Measurements from ENCODE around the gene DLGAP3. TPM values are rescaled to one million over a fixed set of nuclear protein-coding genes. Genes with fewer than 3 reads are reported as not detected.

DLGAP3 gene
- total RNA-seq, 1 donor from 2014 or later, result 0.51 TPM

GRCh38 chr1:34929853-34930701, 627 bp upstream of the DLGAP3 start:
- no peak for DNase-seq (ENCODE audit: low spot score)

DNA sequence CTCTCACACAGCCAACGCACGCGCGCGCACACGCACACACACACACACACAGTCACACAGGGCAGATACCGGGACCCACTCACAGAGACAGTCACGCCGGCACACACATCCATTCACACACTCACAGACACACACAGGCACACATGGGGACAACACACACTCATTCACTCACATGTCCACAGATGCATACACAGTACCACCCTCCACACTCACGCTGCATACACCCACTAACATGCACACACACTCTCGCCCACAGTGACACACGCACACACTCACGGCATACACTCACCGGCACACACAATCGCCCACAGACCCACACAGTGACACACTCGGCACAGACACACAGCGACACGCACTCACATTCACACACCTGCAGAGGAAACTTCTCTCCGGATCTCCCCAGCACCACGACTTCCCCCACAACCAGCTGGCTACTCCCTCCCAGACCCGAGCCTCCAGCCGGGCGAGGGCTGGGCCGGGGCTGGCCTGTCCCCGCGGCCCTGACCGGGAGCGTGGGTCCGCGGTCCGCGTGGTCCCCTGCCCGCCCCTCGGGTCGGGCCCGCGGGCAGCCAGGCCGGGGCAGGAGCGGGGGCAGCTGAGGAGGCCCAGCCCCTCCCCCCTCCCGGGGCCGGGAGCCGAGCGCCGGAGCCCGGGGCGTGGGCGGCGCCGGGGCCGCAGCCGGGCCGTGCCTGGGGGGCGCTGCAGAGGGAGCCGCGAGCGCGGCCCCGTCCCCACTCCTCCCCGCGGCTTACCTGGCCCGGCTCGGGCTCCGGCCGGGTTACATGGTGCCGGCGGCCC, 552 bp downstream of the DLGAP3 start:
- no peak for DNase-seq (ENCODE audit: low spot score)

DNA sequence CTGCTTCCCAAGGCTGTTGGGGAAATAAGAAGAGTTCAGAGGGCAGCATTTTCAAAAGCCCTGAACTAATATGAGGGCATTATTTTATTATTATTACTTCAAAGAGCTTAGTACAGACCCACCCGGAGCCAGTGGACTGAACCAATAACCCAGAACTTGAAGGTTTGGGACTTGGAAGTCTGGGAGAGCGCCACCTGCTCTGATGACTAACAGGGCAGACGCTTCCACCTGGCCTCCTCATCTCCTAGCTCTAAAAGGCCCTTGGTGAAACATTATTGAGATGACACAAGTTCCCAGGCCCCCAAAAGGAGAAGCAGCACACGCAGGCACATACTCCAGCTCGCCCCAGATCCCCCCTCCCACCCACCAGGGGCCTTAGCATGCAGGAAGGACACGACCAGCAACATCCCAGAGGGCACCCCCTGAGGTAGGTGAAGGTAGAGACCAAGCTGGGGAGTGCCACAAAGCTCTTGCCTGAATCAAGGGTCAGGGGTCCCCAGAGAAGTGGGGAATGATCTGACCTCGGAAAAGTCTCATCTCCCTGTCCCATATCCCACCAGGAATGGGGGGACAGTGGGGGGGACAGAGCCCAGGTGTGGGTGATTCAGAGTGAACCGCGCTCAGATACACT, 1.3 kb downstream of the DLGAP3 start:
- DNase-seq (ENCODE audit: low spot score), result no peak

- DNase-seq (ENCODE audit: low spot score), result no peak
Measured at GRCh38 chr1:34927316-34927715, 2.1 kb downstream of the DLGAP3 start.

DNA sequence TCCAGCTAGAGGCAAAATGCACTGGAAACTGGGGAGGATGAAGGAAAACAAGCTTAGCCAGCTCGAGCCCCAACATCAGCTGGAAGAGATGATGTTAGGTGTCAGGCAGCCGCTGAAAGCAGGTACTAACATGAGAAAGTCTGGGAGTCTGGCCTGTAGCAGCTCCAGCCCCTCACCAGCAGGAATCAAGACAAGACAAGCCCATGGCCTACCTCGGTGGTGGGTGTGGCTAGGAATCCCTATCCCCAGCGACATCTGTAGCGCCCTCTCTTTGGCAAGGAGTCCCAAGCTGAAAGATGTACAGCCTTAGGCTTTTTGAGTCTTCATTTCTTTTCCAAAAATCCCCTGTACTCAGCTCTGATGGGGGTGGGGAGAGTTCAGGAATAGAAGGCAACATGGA, 2.6 kb downstream of the DLGAP3 start:
- no peak for DNase-seq (ENCODE audit: low spot score)

GRCh38 chr1:34926156-34926555, 3.3 kb downstream of the DLGAP3 start:
- DNase-seq (ENCODE audit: low spot score), result no peak

DNA sequence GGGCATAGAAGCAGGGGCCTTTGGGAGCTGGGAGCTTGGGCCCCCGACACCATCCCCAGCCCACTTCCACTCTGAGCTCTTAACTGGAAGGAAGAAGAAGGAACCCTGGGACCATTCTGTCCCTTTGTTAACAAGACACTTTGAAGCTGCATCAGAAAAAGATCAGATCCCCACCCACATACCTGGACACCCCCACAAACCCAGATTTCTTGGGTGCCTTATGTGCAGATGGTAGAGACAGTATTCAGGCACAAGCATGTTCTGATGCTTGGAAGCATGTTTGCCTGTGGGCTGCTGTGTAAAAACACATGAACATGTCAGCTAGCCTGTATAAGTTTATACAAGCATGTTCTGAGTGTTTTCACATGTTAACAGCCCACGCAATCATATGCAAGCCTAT, 3.7 kb downstream of the DLGAP3 start:
- no peak for DNase-seq (ENCODE audit: low spot score)

DNA sequence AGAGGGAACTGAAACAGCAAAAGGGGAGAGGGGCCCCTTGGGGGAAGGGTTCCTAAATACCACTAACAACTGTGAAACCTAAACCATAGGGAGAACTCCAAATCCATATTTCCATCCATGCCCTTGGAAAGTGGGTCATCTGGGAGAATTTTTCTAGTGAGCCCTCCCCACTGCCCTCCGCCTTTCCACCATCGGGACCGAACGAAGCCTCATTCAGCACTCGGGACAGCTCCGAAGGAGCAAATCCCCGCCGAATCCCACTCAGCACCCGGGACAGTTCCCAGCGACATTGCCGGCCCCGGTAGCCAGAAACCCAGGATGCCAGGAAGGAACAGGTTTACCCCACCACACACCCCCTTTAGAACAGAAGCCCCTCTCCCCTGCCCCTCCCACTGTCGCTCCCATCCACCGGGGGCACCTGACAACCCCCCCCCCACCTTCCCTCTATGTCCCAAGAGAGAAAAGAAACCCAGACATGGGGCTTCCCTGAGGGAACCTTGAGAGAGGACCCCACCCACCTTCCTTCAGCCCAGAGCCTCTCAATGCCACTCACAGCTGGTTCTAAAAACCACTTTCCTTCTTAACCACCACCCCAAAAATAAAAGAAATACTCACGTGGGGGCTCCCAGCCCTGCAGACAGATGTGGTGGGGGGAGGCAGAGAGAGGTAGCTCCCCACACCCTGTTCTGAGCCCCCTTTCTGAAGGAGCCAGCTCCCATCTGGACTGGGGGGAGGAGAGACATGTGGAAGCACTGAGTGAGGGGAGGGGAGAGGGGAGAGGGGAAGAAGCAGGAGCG, 4.5 kb downstream of the DLGAP3 start:
- no peak for DNase-seq (ENCODE audit: low spot score)

DNA sequence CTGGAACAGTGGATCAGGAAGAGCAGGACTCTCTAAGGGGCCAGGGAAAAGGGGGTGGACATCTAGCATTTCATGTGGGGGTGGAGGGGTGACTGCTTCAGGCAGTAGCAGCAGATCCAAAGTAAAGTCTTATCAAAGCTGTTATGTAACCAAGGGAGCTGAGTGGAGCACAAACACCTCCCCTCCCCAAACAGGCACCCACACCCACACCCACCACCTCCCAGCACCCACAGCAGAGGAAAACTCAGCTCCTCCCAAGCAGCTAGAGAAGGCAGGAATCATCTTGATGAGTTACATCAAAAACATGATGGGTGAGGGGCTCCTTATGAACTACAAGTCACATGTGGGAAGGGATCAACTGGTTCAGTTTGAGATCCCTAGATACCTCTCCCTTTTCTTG, 6.0 kb downstream of the DLGAP3 start:
- DNase-seq (ENCODE audit: low spot score), result no peak

DNA sequence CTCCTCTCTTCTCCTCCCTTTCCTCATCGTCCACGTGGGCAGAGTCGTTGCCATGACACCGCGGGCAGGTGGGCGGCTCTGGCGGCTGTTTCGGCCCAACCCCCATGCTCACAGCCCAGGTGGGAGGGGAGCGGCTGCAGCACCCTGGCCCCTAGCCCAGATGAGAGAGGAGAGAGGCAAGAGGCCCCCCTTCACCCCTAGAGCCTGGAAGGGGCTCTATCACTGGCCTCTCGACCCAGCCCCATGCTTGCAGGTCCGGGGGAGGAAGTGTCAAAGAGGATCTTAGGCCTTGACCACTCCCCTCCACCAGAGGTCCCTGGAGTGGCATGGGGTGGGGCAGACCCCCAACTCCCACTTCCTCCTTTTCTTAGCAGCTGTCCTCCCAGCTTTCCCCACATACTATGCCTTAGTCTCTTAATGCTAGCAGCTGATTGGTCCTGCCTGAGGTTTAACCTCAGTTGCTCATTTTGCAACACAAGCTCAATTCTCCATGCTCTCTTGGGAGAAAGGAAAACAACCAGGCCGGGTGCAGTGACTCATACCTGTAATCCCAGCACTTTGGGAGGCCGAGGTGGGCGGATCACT, 10.4 kb downstream of the DLGAP3 start:
- DNase-seq (ENCODE audit: low spot score), result no peak

GRCh38 chr1:34918386-34918976, 11.0 kb downstream of the DLGAP3 start:
- DNase-seq (ENCODE audit: low spot score), result no peak

DNA sequence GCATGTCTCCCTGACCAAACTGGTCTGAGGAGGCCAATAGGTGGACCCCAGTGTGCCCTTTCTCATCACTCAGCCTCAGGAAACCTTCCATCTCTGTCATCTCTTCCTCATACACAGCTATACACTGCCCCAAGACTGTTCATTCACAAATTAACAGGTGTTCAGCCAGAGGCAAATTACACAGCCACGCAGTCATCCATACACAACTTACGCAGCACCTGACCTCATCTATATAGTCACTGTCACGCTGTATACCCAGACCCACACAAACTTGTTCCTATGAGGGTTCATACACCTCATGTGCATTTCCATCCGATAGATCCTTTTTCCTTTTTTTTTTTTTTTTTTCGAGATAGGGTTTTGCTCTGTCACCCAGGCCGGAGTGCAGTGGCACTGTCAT, 12.4 kb downstream of the DLGAP3 start:
- no peak for DNase-seq (ENCODE audit: low spot score)

GRCh38 chr1:34916104-34916503, 13.3 kb downstream of the DLGAP3 start:
- no peak for DNase-seq (ENCODE audit: low spot score)

DNA sequence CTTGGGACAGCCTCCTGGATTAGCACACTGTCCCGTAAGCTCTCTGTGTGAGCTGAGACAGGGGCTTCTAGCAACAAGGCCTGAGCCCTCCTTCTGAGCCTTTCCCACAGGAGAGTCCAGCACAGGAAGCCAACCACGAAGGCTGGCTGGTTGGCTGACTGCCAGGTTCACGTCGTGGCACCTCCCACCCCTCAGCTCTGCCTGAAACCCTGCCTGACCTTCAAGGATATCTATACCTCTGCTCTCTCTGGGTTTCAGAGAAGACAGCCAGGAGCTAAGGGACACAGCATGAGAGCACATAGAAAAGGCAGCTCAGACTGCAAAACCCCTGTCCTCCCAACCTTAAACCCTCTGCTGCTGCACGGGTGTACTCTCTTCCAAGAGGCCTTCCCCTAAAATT, 13.9 kb downstream of the DLGAP3 start:
- no peak for DNase-seq (ENCODE audit: low spot score)

GRCh38 chr1:34914958-34915357, 14.5 kb downstream of the DLGAP3 start:
- DNase-seq (ENCODE audit: low spot score), result no peak

- DNase-seq (ENCODE audit: low spot score), result no peak
Measured at GRCh38 chr1:34911465-34911864, 18.0 kb downstream of the DLGAP3 start.

DNA sequence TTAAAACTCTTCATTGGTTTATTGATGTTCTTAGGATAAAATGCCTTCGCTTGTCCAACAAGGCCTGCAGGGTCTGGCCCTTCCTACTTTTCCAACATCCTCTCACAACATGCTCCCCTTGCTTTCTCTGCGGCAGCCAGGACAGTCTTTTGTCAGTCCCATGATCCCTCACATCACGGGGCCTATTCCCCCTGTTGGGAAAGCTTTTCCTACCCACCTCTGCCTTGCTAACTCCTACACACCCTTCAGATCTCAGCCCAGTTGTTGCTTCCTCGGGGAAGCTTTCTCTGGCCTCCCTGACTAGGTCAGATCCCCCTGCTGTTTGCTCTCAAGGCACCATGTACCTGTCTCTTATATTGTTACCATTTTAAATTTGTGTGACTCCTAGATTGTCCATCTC, 19.0 kb downstream of the DLGAP3 start:
- DNase-seq (ENCODE audit: low spot score), result no peak

DNA sequence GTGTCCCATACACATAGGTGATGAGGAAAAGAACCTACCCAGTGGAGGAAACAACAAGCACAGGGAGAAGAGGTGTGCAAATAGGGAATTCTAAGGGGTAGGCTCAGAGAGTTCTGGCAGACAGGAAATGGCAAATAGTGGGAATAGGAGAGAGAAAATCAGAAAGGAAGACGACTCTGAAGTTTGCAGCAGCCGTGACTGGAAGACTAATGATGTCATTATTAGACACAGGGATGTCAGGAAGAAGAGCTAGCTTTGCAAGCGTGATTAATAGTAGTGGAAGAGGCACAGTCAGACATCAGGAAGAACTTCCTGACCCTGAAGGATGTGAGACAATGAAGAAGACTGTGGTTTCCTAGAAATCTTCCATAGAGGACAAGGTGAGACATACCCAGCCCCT, 21.1 kb downstream of the DLGAP3 start:
- no peak for DNase-seq (ENCODE audit: low spot score)

DNA sequence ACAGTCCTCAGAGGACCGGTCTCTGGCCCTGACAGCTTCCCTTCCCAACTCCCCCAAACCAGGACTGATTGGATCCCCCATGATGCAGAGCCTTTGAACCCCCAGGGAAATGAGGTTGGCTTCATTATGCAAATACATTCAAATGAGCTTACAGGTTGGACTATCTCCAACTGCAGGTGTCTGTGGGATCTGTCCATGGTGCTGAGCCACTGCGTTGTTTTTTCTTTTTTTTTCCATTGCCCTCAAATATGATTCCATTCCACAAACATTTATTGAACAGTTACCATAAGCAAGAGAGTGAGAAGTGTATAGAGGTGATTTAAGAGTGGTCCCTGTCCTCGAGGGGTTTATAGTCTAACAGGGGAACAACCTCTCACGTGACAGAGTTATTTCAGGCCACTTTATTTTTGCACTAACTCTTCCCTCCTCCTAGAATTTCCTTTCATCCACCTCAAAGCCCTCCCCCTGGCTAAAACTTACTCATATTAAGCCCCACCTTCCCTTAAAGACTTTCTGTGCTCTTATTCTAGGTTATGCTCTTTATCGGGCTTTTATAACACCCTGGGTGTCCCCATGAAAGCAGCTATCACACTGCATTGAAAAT, 21.9 kb downstream of the DLGAP3 start:
- DNase-seq (ENCODE audit: low spot score), result no peak

GRCh38 chr1:34906756-34907155, 22.7 kb downstream of the DLGAP3 start:
- DNase-seq (ENCODE audit: low spot score), result peak; percentile 47
